ENCODE measurements around the gene KLF2. TPM values are rescaled to one million over a fixed set of nuclear protein-coding genes. Genes with fewer than 3 reads are reported as not detected.

Gene KLF2
- total RNA-seq, 3 donors from 2014 or later, result 8.1 to 29.5 (median 23.4) TPM

DNA sequence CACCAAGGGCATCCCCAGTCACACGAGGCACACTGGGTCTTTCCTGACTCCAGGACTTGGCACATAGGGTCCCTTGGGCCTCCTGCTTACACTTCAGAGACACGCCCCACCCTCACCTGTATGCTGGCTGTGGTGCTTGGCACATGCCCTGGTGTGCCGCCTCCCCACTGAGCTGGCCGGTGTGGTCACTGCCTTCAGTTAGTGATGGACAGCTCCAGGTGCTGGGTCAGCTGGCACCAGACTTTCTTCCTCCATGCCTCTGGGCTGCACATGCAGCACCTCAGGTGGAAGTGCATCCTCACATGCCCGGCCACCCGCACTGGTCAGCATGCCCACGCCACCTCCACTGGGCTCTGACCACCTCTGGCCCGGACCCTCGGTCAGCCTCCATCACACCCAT is 52.9 kb downstream of the KLF2 start:
- ATAC-seq (no peak), DNase-seq (no peak)
- intact Hi-C loops (cut with DNase I, micrococcal nuclease), result no loop called here
- TF ChIP-seq, protein P1, sequence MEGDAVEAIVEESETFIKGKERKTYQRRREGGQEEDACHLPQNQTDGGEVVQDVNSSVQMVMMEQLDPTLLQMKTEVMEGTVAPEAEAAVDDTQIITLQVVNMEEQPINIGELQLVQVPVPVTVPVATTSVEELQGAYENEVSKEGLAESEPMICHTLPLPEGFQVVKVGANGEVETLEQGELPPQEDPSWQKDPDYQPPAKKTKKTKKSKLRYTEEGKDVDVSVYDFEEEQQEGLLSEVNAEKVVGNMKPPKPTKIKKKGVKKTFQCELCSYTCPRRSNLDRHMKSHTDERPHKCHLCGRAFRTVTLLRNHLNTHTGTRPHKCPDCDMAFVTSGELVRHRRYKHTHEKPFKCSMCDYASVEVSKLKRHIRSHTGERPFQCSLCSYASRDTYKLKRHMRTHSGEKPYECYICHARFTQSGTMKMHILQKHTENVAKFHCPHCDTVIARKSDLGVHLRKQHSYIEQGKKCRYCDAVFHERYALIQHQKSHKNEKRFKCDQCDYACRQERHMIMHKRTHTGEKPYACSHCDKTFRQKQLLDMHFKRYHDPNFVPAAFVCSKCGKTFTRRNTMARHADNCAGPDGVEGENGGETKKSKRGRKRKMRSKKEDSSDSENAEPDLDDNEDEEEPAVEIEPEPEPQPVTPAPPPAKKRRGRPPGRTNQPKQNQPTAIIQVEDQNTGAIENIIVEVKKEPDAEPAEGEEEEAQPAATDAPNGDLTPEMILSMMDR (IDR thresholded peaks at IDR 0.05), result no peak
- Histone ChIP-seq H3K9me3 (no peaks in the 10 kb centered on the region), H3K4me1 (ENCODE audit: low read depth) (peaks cover 4% of the 10 kb centered on the region), H3K36me3 (ENCODE audit: low read depth) (no peaks in the 10 kb centered on the region), H3K4me3 (no peak overlapping the region)

Other genes with a start within 250 kb of the KLF2 start
- gene TPM4, start 248.3 kb upstream of the KLF2 start, total RNA-seq, result 100 to 1,000 TPM; 205 to 373 (median 333) TPM
- gene RAB8A, start 212.9 kb upstream of the KLF2 start, total RNA-seq, result 100 to 1,000 TPM in 2 of 3 donors, 10 to 100 TPM in 1; 85.5 to 129 (median 119) TPM
- gene HSH2D, start 181.1 kb upstream of the KLF2 start, total RNA-seq, result 10 to 100 TPM in 2 of 3 donors, 1 to 10 TPM in 1; 8.6 to 23.0 (median 21.5) TPM
- gene CIB3, start 151.3 kb upstream of the KLF2 start, total RNA-seq, result not detected
- 10 to 100 TPM; 77.1 to 88.3 (median 77.8) TPM for gene FAM32A, start 139.4 kb upstream of the KLF2 start, total RNA-seq
- gene AP1M1, start 126.9 kb upstream of the KLF2 start, total RNA-seq, result 10 to 100 TPM; 26.3 to 59.3 (median 33.2) TPM
- 10 to 100 TPM; 36.8 to 49.8 (median 40.0) TPM for gene EPS15L1, start 147.1 kb downstream of the KLF2 start, total RNA-seq
- not detected for gene CALR3, start 171.3 kb downstream of the KLF2 start, total RNA-seq
- 1 to 10 TPM; 2.0 to 8.4 (median 2.3) TPM for gene C19orf44, start 171.6 kb downstream of the KLF2 start, total RNA-seq
- 10 to 100 TPM; 36.3 to 43.0 (median 38.8) TPM for gene CHERP, start 217.6 kb downstream of the KLF2 start, total RNA-seq
- 10 to 100 TPM; 34.6 to 45.8 (median 44.0) TPM for gene SLC35E1, start 247.6 kb downstream of the KLF2 start, total RNA-seq